Liver (tissue), 9 donors: ENCODE results near the gene LSM6. TPM values are rescaled to one million over a fixed set of nuclear protein-coding genes. Genes with fewer than 3 reads are reported as not detected.

Experiments
- DNase-seq: peaks from one replicate; pipeline ENCODE4 v3.0.0-alpha.2; 2017; ENCODE audit warnings: low spot score
- H3K27ac ChIP-seq, 2 donors: one replicate each; pipeline ENCODE4 v1.7.0; 2013; ENCODE audit warnings: inconsistent platforms in 2 of 2, low read length in 2 of 2, control low read depth in 1 of 2, low read depth in 1 of 2, mild to moderate bottlenecking in 1 of 2
- H3K27me3 ChIP-seq, 4 donors: one replicate each; pipeline versions ENCODE4 v1.6.1 to v1.7.0; 2013; ENCODE audit warnings: low read length in 3 of 4, inconsistent platforms in 1 of 4, mild to moderate bottlenecking in 1 of 4, moderate library complexity in 1 of 4; ENCODE audit not compliant: control insufficient read depth in 4 of 4, insufficient read depth in 4 of 4
- H3K36me3 ChIP-seq, 4 donors: one replicate each; pipeline versions ENCODE4 v1.6.1 to v1.7.0; 2013; ENCODE audit warnings: low read length in 3 of 4, mild to moderate bottlenecking in 3 of 4, low read depth in 1 of 4, moderate library complexity in 1 of 4; ENCODE audit not compliant: control insufficient read depth in 4 of 4, insufficient read depth in 3 of 4
- H3K4me1 ChIP-seq, 4 donors: one replicate each; pipeline versions ENCODE4 v1.6.1 to v1.7.0; 2013; ENCODE audit warnings: low read length in 3 of 4, mild to moderate bottlenecking in 3 of 4, moderate library complexity in 1 of 4; ENCODE audit not compliant: control insufficient read depth in 4 of 4, insufficient read depth in 4 of 4
- H3K4me3 ChIP-seq, 3 donors: one replicate each; pipeline versions ENCODE4 v1.6.1 to v1.7.0; 2013; ENCODE audit warnings: low read length in 3 of 3, control low read depth in 1 of 3, low read depth in 1 of 3, mild to moderate bottlenecking in 1 of 3
- H3K9ac ChIP-seq, 2 donors: one replicate each; pipeline ENCODE4 v1.7.0; 2013; ENCODE audit warnings: low read length in 2 of 2, mild to moderate bottlenecking in 2 of 2, moderate library complexity in 2 of 2, control low read depth in 1 of 2, low read depth in 1 of 2
- H3K9me3 ChIP-seq, 4 donors: one replicate each; pipeline versions ENCODE4 v1.6.1 to v1.7.0; 2013; ENCODE audit warnings: low read length in 3 of 4; ENCODE audit not compliant: control insufficient read depth in 4 of 4
- CTCF ChIP-seq: fragments of 150-350 bp; IDR thresholded peaks from 2 replicates; pipeline ENCODE4 v1.5.1; 2017; ENCODE audit warnings: improper control_type of control experiment, low read depth, low read length; ENCODE audit not compliant: missing input control
- EGR1 ChIP-seq, 2 donors: IDR thresholded peaks; 2 replicates each; pipeline ENCODE4 v1.6.1; 2016 to 2018; ENCODE audit warnings: antibody characterized with exemption in 2 of 2, low read depth in 2 of 2
- FOXA1 ChIP-seq: IDR thresholded peaks from 2 replicates; pipeline ENCODE4 v1.6.1; 2016; ENCODE audit warnings: antibody characterized with exemption
- FOXA2 ChIP-seq: IDR thresholded peaks from 2 replicates; pipeline ENCODE4 v1.6.1; 2016; ENCODE audit warnings: antibody characterized with exemption
- GABPA ChIP-seq, 2 donors: IDR thresholded peaks in 1 of 2; conservative IDR thresholded peaks in 1 of 2; 2 replicates each; pipeline ENCODE4 v1.6.1; 2016; ENCODE audit warnings: antibody characterized with exemption in 2 of 2, mild to moderate bottlenecking in 1 of 2, moderate library complexity in 1 of 2
- HNF4A ChIP-seq, 2 donors: conservative IDR thresholded peaks; 2 replicates each; pipeline ENCODE4 v1.6.1; 2016; ENCODE audit warnings: antibody characterized with exemption in 2 of 2, mild to moderate bottlenecking in 2 of 2
- HNF4G ChIP-seq: IDR thresholded peaks from 2 replicates; pipeline ENCODE4 v1.6.1; 2016; ENCODE audit warnings: antibody characterized with exemption
- JUND ChIP-seq, 2 donors: IDR thresholded peaks; 2 replicates each; pipeline ENCODE4 v1.6.1; 2016; ENCODE audit warnings: antibody characterized with exemption in 2 of 2
- MAX ChIP-seq: IDR thresholded peaks from 2 replicates; pipeline ENCODE4 v1.6.1; 2016; ENCODE audit warnings: antibody characterized with exemption
- NR2F2 ChIP-seq: IDR thresholded peaks from 2 replicates; pipeline ENCODE4 v1.6.1; 2016; ENCODE audit warnings: antibody characterized with exemption
- RAD21 ChIP-seq, 2 donors: IDR thresholded peaks; 2 replicates each; pipeline ENCODE4 v1.6.1; 2016; ENCODE audit warnings: antibody characterized with exemption in 2 of 2, mild to moderate bottlenecking in 2 of 2
- REST ChIP-seq: IDR thresholded peaks from 2 replicates; pipeline ENCODE4 v1.6.1; 2016; ENCODE audit warnings: antibody characterized with exemption, mild to moderate bottlenecking
- RXRA ChIP-seq, 2 donors: IDR thresholded peaks; 2 replicates each; pipeline ENCODE4 v1.6.1; 2017 to 2018; ENCODE audit warnings: antibody characterized with exemption in 2 of 2, mild to moderate bottlenecking in 1 of 2
- SP1 ChIP-seq: IDR thresholded peaks from 2 replicates; pipeline ENCODE4 v1.6.1; 2018; ENCODE audit warnings: antibody characterized with exemption, mild to moderate bottlenecking
- TAF1 ChIP-seq: conservative IDR thresholded peaks from 2 replicates; pipeline ENCODE4 v1.6.1; 2016; ENCODE audit warnings: antibody characterized with exemption, mild to moderate bottlenecking
- YY1 ChIP-seq: IDR thresholded peaks from 2 replicates; pipeline ENCODE4 v1.6.1; 2016; ENCODE audit warnings: antibody characterized with exemption, mild to moderate bottlenecking
- ZBTB33 ChIP-seq: IDR thresholded peaks from 2 replicates; pipeline ENCODE4 v1.6.1; 2016; ENCODE audit warnings: antibody characterized with exemption
- WGBS: extraction: QIAGEN DNeasy Blood & Tissue Kit; methylation state at CpG from one replicate; pipeline ENCODE4 v1.1.7; 2013; 5-methylcytosine and 5-hydroxymethylcytosine counted together
- polyA plus RNA-seq, 2 donors: library from polyadenylated mRNA; stranded (reverse) in 1 of 2; unstranded in 1 of 2; fragments of 200-250 nt in 1 of 2; fragments of >200 nt in 1 of 2; fragmentation: Nextera tagmentation in 1 of 2; extraction: Ambion mirVana in 1 of 2; gene quantifications; one replicate each; pipeline versions ENCODE4 v1.2.1 to v1.2.3, GENCODE V29; 2013 to 2015
- total RNA-seq, 2 donors: library from RNA; depleted of rRNA; stranded (reverse); fragments of >200 nt; gene quantifications; one replicate each; pipeline ENCODE4 v1.2.3, GENCODE V29; 2014
- donor health status: healthy.
- donor health status: healthy.
- donor health status: healthy.
- donor health status: healthy.
- donor health status: healthy.

LSM6 gene
- total and polyA plus RNA-seq, 4 donors, result 14.7 to 26.9 (median 24.2) TPM

- Histone ChIP-seq H3K27ac (no peak overlapping the region), H3K4me3 (no peak overlapping the region), H3K4me1 (no peaks in the 10 kb centered on the region), H3K9me3 (no peaks in the 10 kb centered on the region), H3K36me3 (no peaks in the 10 kb centered on the region), H3K9ac (no peak overlapping the region), H3K27me3 (peaks cover 0 to 7% (median 2%) of the 10 kb centered on the region in 4 donors)
- no peak for DNase-seq
- TF ChIP-seq HNF4G, result no peak
- TF ChIP-seq MAX, result no peak
- TF ChIP-seq RXRA (IDR thresholded peaks at IDR 0.05), result no peak
- TF ChIP-seq REST, result no peak
- TF ChIP-seq FOXA2, result no peak
- TF ChIP-seq ZBTB33, result no peak
- TF ChIP-seq FOXA1, result no peak
- no peak for TF ChIP-seq JUND (IDR thresholded peaks at IDR 0.05)
- no peak for TF ChIP-seq HNF4A (conservative IDR thresholded peaks at IDR 0.05)
- no peak for TF ChIP-seq CTCF
- no peak for TF ChIP-seq TAF1
- TF ChIP-seq YY1, result no peak
- TF ChIP-seq RAD21 (IDR thresholded peaks at IDR 0.05), result no peak
- TF ChIP-seq GABPA (IDR thresholded peaks at IDR 0.05 in 1 of 2, conservative IDR thresholded peaks at IDR 0.05 in 1 of 2), result no peak
- 92% methylated on average over 2 of the region's 2 CpGs for WGBS
These were observed 39.6 kb upstream of the LSM6 start for GRCh38 chr4:146135941-146136340.

- Histone ChIP-seq H3K27ac (no peak overlapping the region), H3K9me3 (no peaks in the 10 kb centered on the region), H3K36me3 (no peaks in the 10 kb centered on the region), H3K27me3 (peaks cover 0 to 9% (median 2%) of the 10 kb centered on the region in 4 donors), H3K4me1 (no peaks in the 10 kb centered on the region), H3K4me3 (no peak overlapping the region), H3K9ac (no peak overlapping the region)
- no peak for DNase-seq
- TF ChIP-seq EGR1 (IDR thresholded peaks at IDR 0.05; ENCODE audit: low read depth in 2 of 2), result no peak
- no peak for TF ChIP-seq TAF1
- TF ChIP-seq NR2F2, result no peak
- no peak for TF ChIP-seq RXRA (IDR thresholded peaks at IDR 0.05)
- no peak for TF ChIP-seq SP1
- TF ChIP-seq MAX, result no peak
- no peak for TF ChIP-seq HNF4A (conservative IDR thresholded peaks at IDR 0.05)
- TF ChIP-seq GABPA (IDR thresholded peaks at IDR 0.05 in 1 of 2, conservative IDR thresholded peaks at IDR 0.05 in 1 of 2), result no peak
- no peak for TF ChIP-seq CTCF
- TF ChIP-seq JUND (IDR thresholded peaks at IDR 0.05), result no peak
- TF ChIP-seq RAD21 (IDR thresholded peaks at IDR 0.05), result no peak
- no peak for TF ChIP-seq YY1
These were observed 32.8 kb upstream of the LSM6 start for GRCh38 chr4:146142768-146143167.
